GM18868 (cell line): ENCODE measurements around the gene ARHGAP24.
A peak's percentile ranks its signal among the peaks of the same experiment; 100 is the strongest.

Experiments
- ATAC-seq: cut with Tn5 transposase; IDR thresholded peaks from one replicate; pipeline ENCODE4 v1.9.1; 2021; ENCODE audit warnings: mild to moderate bottlenecking, moderate library complexity; ENCODE audit not compliant: unreplicated experiment

The ARHGAP24 gene

GRCh38 chr4:86043755-86044592 is 569.0 kb downstream of the ARHGAP24 start:
- peak; percentile 84 for ATAC-seq

GRCh38 chr4:86044593-86044985 is 569.6 kb downstream of the ARHGAP24 start:
- no peak for ATAC-seq

DNA sequence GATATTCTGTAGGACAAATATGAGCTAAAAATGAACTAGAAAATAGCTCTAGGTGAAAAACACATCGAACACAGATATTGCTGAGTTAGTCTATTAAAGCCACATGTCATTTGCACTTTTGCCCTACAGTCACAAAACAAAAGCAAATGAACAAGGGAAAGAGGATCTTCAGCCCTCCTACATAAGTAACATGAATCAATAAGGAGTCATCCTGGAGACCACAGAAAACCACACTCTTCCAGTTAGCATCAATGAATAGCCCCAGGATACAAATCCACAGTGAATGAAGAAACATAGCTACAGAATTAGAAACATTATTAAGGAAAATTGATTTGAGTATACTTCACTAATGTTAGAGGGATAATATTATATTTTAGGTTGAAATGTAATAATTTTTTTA is 573.5 kb downstream of the ARHGAP24 start:
- no peak for ATAC-seq

GRCh38 chr4:86050496-86050895 is 575.5 kb downstream of the ARHGAP24 start:
- no peak for ATAC-seq
